Naive thymus-derived CD4-positive, alpha-beta T cell (primary cell): ENCODE measurements around the gene AREL1. TPM values are rescaled to one million over a fixed set of nuclear protein-coding genes. Genes with fewer than 3 reads are reported as not detected.
A peak's percentile ranks its signal among the peaks of the same experiment; 100 is the strongest.

Experiments
- ATAC-seq: fragments of 150-1000 bp; cut with Tn5 transposase; 2 replicates; pipeline ENCODE4 v1.10.0; 2021; ENCODE audit warnings: mild to moderate bottlenecking, moderate library complexity
- CTCF ChIA-PET: fragments of 350-600 bp; sonication (Branson Sonifier 250); formaldehyde crosslinking; loops from one replicate; lab custom pipeline; 2021; ENCODE audit warnings: antibody characterized with exemption; lab: Charles Lee
- POLR2A ChIA-PET: fragments of 350-600 bp; sonication (Branson Sonifier 250); formaldehyde crosslinking; loops from one replicate; lab custom pipeline; 2021; ENCODE audit warnings: antibody characterized with exemption, inconsistent platforms; lab: Charles Lee
- DNase-seq, 9 donors: peaks; one replicate each; pipeline versions ENCODE4 v3.0.0 to v3.0.0-alpha.2; 2020 to 2022; ENCODE audit warnings: mixed read lengths in 1 of 9
- H3K27ac ChIP-seq: one replicate; pipeline ENCODE4 v1.7.0; 2013; ENCODE audit warnings: mild to moderate bottlenecking, low read depth, low read length, moderate library complexity
- H3K27me3 ChIP-seq, 2 donors: one replicate each; pipeline ENCODE4 v1.7.0; 2013; ENCODE audit warnings: low read length in 2 of 2, mild to moderate bottlenecking in 2 of 2, moderate library complexity in 2 of 2; ENCODE audit not compliant: control insufficient read depth in 2 of 2, insufficient read depth in 2 of 2
- H3K36me3 ChIP-seq, 3 experiments: 1 replicate in 2 of 3; 2 replicates in 1 of 3; pipeline ENCODE4 v1.7.0; 2013; ENCODE audit warnings: low read length in 3 of 3, mild to moderate bottlenecking in 3 of 3, moderate library complexity in 1 of 3; ENCODE audit not compliant: insufficient read depth in 3 of 3, control insufficient read depth in 2 of 3
- H3K4me1 ChIP-seq, 2 donors: one replicate each; pipeline ENCODE4 v1.7.0; 2013; ENCODE audit warnings: low read length in 2 of 2, mild to moderate bottlenecking in 2 of 2, moderate library complexity in 1 of 2; ENCODE audit not compliant: control insufficient read depth in 2 of 2, insufficient read depth in 2 of 2
- H3K4me3 ChIP-seq: 2 replicates; pipeline ENCODE4 v1.7.0; 2013; ENCODE audit warnings: mild to moderate bottlenecking, low read length
- H3K9me3 ChIP-seq, 3 experiments: 1 replicate in 2 of 3; 2 replicates in 1 of 3; pipeline ENCODE4 v1.7.0; 2013; ENCODE audit warnings: low read length in 3 of 3; ENCODE audit not compliant: control insufficient read depth in 2 of 3
- H3K27ac Mint-ChIP-seq, 9 donors: one replicate each; pipeline ENCODE4 v1.8.0; 2020 to 2022; ENCODE audit warnings: mixed read lengths in 9 of 9, mild to moderate bottlenecking in 8 of 9, moderate library complexity in 5 of 9, inconsistent platforms in 2 of 9
- H3K27me3 Mint-ChIP-seq, 5 donors: one replicate each; pipeline ENCODE4 v1.8.0; 2021 to 2022; ENCODE audit warnings: mixed read lengths in 5 of 5, mild to moderate bottlenecking in 1 of 5
- H3K36me3 Mint-ChIP-seq, 5 donors: one replicate each; pipeline ENCODE4 v1.8.0; 2020 to 2022; ENCODE audit warnings: mixed read lengths in 5 of 5, mild to moderate bottlenecking in 3 of 5, inconsistent platforms in 1 of 5
- H3K4me1 Mint-ChIP-seq, 7 donors: one replicate each; pipeline ENCODE4 v1.8.0; 2020 to 2022; ENCODE audit warnings: mixed read lengths in 7 of 7, mild to moderate bottlenecking in 3 of 7, inconsistent platforms in 1 of 7
- H3K4me3 Mint-ChIP-seq, 10 donors: one replicate each; pipeline ENCODE4 v1.8.0; 2020 to 2022; ENCODE audit warnings: mild to moderate bottlenecking in 10 of 10, mixed read lengths in 10 of 10, moderate library complexity in 6 of 10, inconsistent platforms in 2 of 10
- H3K9me3 Mint-ChIP-seq, 11 donors: one replicate each; pipeline ENCODE4 v1.8.0; 2020 to 2022; ENCODE audit warnings: mixed read lengths in 11 of 11, mild to moderate bottlenecking in 4 of 11, inconsistent platforms in 1 of 11, moderate library complexity in 1 of 11
- intact Hi-C, 2 donors: fragments of 100-400 bp; cut with micrococcal nuclease; formaldehyde crosslinking; loops; one replicate each; pipeline ENCODE4 v1.15.1; 2023
- polyA plus RNA-seq, 2 donors: library from polyadenylated mRNA; unstranded; fragments of 300-500 nt; fragmentation: Illumina TruSeq; gene quantifications; one replicate each; pipeline ENCODE4 v1.2.3, GENCODE V29; 2021
- total RNA-seq, 6 experiments: library from RNA in 5 of 6; stranded (reverse) in 5 of 6; gene quantifications; 1 replicate in 5 of 6; 2 replicates in 1 of 6; pipeline ENCODE4 v1.2.3 and lab custom pipeline; 2021 to 2026

The AREL1 gene
- total and polyA plus RNA-seq, 7 experiments from 2014 or later = 16.1 to 52.0 (median 42.7) TPM

GRCh38 chr14:74720526-74720925, 7.6 kb upstream of the AREL1 start:
- DNase-seq = no peak
- POLR2A ChIA-PET = no interaction called here

DNA sequence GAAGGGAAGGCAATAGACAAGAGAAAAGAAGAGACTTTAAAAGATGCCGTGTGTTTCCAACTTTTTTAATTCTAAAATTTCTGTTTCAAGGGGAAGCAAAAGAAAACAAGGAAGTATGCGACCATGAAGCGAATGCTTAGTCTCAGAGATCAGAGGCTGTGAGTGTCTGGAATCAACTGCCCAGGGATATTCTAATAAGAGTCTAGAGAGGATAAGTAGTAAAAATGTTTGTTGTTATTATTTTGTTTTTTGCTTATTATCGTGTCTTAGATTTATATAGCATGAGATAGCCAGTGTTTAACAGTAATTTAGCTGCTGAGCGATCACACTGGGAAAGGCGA, 485 bp upstream of the AREL1 start:
- H3K9me3 ChIP-seq = no peaks in the 10 kb centered on the region
- no peaks in the 10 kb centered on the region for H3K27me3 Mint-ChIP-seq
- no peaks in the 10 kb centered on the region for H3K27me3 ChIP-seq
- peaks cover 9 to 24% of the 10 kb centered on the region in 2 donors for H3K4me1 ChIP-seq
- H3K27ac ChIP-seq = peak overlapping the region; percentile 96
- H3K9me3 Mint-ChIP-seq = no peaks in the 10 kb centered on the region
- H3K27ac Mint-ChIP-seq = peak overlapping the region; percentile 95 to 100 (median 98)
- ATAC-seq (peak; percentile 3), DNase-seq (no peak)
- POLR2A ChIA-PET = interaction anchor here (0.5 to 1.7 kb wide), 5 partner anchors 18 to 95 kb away, joined by 3 to 8 read pairs (median 5); no protein-coding TSS in a partner anchor
- intact Hi-C loops = loop anchor here (1.0 to 5.0 kb wide), 11 partner anchors 50 to 947 kb away; partner anchors contain the start of genes EIF2B2 (in 2 of the 2), ISCA2 (in 2 of the 2), NPC2 (in 2 of the 2) and YLPM1 (in 2 of the 2)
- H3K4me3 Mint-ChIP-seq = peak overlapping the region; percentile 93 to 100 (median 97)
- peak overlapping the region; percentile 75 for H3K4me3 ChIP-seq
- H3K4me1 Mint-ChIP-seq = peaks cover 33 to 75% (median 63%) of the 10 kb centered on the region in 7 donors
- H3K36me3 ChIP-seq = peaks cover 3 to 36% (median 5%) of the 10 kb centered on the region in 3 experiments
- CTCF ChIA-PET = interaction anchor here (0.6 kb wide), 1 partner anchor 357 kb away, joined by 3 read pairs; no protein-coding TSS in a partner anchor
- H3K36me3 Mint-ChIP-seq = peaks cover 7 to 27% (median 19%) of the 10 kb centered on the region in 5 donors

More at GRCh38 chr14:74720526-74720925, 7.6 kb upstream of the AREL1 start:
- no peak overlapping the region for H3K27ac Mint-ChIP-seq
- Histone ChIP-seq H3K4me3 (no peak overlapping the region), H3K4me1 (no peaks in the 10 kb centered on the region), H3K9me3 (no peaks in the 10 kb centered on the region), H3K27ac (no peak overlapping the region), H3K36me3 (peaks cover 2 to 57% (median 6%) of the 10 kb centered on the region in 3 experiments), H3K27me3 (no peaks in the 10 kb centered on the region)
- peaks cover 7 to 39% (median 27%) of the 10 kb centered on the region in 5 donors for H3K36me3 Mint-ChIP-seq
- peaks cover 2 to 14% (median 9%) of the 10 kb centered on the region in 7 donors for H3K4me1 Mint-ChIP-seq
- ATAC-seq = no peak
- intact Hi-C loops = no loop called here
- CTCF ChIA-PET = no interaction called here
- H3K9me3 Mint-ChIP-seq = no peaks in the 10 kb centered on the region
- no peak overlapping the region for H3K4me3 Mint-ChIP-seq
- no peaks in the 10 kb centered on the region for H3K27me3 Mint-ChIP-seq

DNA sequence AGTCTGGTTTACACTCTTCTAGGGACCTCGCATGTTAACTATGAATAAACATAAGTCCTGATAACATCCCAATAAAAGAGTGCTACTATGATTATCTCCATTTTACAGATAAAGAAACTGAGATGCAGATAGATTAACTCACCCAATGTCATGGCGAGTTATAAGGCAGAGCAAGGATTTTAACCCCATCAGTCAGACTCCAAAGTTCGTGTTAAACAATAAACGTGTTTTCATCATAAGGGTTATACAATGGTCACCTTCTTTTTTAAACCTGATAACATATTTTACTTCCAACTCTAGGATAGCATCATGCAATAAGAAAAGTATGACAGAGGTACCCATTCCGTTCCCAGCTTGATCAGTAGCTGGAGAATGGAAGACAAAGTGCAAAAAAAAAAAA, 1.2 kb downstream of the AREL1 start:
- Histone ChIP-seq H3K9me3 (no peaks in the 10 kb centered on the region), H3K4me3 (no peak overlapping the region), H3K27me3 (no peaks in the 10 kb centered on the region), H3K36me3 (peaks cover 0 to 19% (median 5%) of the 10 kb centered on the region in 3 experiments), H3K27ac (no peak overlapping the region), H3K4me1 (peaks cover 9 to 24% of the 10 kb centered on the region in 2 donors)
- intact Hi-C loops = loop anchor here (2.0 to 5.0 kb wide), 6 partner anchors 103 to 949 kb away; partner anchors contain the start of genes EIF2B2 (in 2 of the 2), DLST (in 1 of the 2), ERG28 (in 1 of the 2) and ISCA2 (in 1 of the 2)
- no peak for ATAC-seq
- H3K27ac Mint-ChIP-seq = peak overlapping the region in 2 of 9 donors; percentile 34 to 45
- peak overlapping the region in 9 of 10 donors; percentile 42 to 100 (median 95) for H3K4me3 Mint-ChIP-seq
- POLR2A ChIA-PET = interaction anchor here (0.7 kb wide), 1 partner anchor 56 kb away, joined by 4 read pairs; no protein-coding TSS in a partner anchor
- no peaks in the 10 kb centered on the region for H3K27me3 Mint-ChIP-seq
- CTCF ChIA-PET = no interaction called here
- peaks cover 36 to 83% (median 68%) of the 10 kb centered on the region in 7 donors for H3K4me1 Mint-ChIP-seq
- H3K36me3 Mint-ChIP-seq = peaks cover 4 to 20% (median 16%) of the 10 kb centered on the region in 5 donors
- no peak for DNase-seq
- no peaks in the 10 kb centered on the region for H3K9me3 Mint-ChIP-seq

DNA sequence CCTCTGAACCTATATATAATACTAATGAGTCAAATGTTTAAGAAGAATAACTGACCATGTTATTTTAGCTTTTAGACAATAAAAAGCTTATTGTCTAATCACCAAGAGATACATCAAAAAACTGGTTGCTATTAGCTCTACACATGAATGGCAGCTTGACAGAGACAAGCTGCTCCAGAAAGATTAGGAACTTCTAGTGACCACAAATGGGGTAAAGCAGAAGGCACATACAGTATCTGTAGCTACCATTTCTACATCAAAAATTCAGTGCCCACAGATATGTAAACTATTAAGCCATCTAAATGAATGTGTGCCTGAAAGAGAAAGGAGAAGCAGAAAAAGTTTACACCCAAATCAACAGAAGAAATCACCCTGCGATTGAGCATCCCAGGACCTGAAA, 2.4 kb downstream of the AREL1 start:
- Histone ChIP-seq H3K36me3 (peaks cover 0 to 9% (median 2%) of the 10 kb centered on the region in 3 experiments), H3K4me3 (no peak overlapping the region), H3K4me1 (peaks cover 9 to 24% of the 10 kb centered on the region in 2 donors), H3K27me3 (no peaks in the 10 kb centered on the region), H3K9me3 (no peaks in the 10 kb centered on the region), H3K27ac (no peak overlapping the region)
- DNase-seq (no peak), ATAC-seq (no peak)
- Mint-ChIP-seq H3K4me3 (peak overlapping the region; percentile 4 to 63 (median 30)), H3K27ac (no peak overlapping the region), H3K9me3 (no peaks in the 10 kb centered on the region), H3K27me3 (no peaks in the 10 kb centered on the region), H3K36me3 (peaks cover 0 to 12% (median 7%) of the 10 kb centered on the region in 5 donors), H3K4me1 (peaks cover 32 to 84% (median 71%) of the 10 kb centered on the region in 7 donors)
- ChIA-PET POLR2A (interaction anchor here (0.8 kb wide), 1 partner anchor 309 kb away, joined by 3 read pairs; no protein-coding TSS in a partner anchor), CTCF (interaction anchor here (1.0 to 1.4 kb wide), 2 partner anchors 99 to 101 kb away, joined by 3 read pairs; partner anchors contain the start of gene LTBP2)
- intact Hi-C loops = loop anchor here (5.0 kb wide), 3 partner anchors 172 to 292 kb away; partner anchors contain the start of genes DLST (in 1 of the 2), EIF2B2 (in 1 of the 2), ISCA2 (in 1 of the 2) and NPC2 (in 1 of the 2)

DNA sequence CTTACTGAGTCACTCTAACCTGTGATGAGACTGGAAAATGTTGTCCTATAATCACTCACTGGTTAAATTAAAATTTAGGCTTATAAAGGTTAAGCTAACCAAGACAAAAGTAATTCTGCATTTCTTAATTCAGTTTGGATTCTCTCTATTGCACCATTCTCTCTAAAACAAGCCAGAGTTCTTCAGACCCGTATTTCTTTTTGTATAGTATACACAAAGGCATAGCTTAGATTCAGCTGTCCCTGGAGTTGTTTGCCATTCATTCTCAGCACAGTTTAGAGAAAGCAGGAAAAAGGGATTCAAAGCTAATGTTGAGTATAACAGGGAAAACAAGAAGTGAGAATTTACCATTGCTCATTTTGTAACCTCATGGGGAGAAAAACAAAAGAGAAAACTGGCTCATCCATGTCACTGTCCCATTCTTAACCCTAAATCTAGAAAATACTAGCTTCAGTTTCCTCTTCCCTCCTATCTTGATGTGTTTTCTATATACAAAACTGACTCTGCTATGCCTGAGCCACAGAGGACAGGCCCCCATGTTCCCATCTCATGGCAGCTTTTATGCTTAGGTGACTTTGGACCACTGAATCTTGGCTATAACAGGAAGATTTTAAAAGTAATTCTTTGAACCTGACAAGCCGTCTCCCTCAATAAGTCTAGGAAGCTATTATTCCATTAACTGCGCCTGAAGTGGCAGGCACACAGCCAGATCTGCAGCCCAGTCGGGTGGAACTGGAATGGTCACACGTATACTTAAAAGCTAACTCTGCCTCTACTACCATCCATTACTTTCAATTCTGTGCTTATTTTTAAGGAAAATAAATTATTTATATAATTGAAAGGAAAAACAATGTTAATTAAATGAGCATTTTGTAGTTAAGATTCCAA, 7.0 kb downstream of the AREL1 start:
- intact Hi-C loops = no loop called here
- Histone ChIP-seq H3K4me3 (no peak overlapping the region), H3K27me3 (no peaks in the 10 kb centered on the region), H3K36me3 (peaks cover 0 to 3% (median 0%) of the 10 kb centered on the region in 3 experiments), H3K27ac (no peak overlapping the region), H3K9me3 (no peaks in the 10 kb centered on the region), H3K4me1 (peaks cover 3 to 6% of the 10 kb centered on the region in 2 donors)
- Mint-ChIP-seq H3K9me3 (peaks cover 0 to 9% (median 6%) of the 10 kb centered on the region in 11 donors), H3K4me1 (peaks cover 21 to 73% (median 58%) of the 10 kb centered on the region in 7 donors), H3K36me3 (peaks cover 7 to 36% (median 18%) of the 10 kb centered on the region in 5 donors), H3K27me3 (no peaks in the 10 kb centered on the region), H3K27ac (no peak overlapping the region), H3K4me3 (no peak overlapping the region)
- CTCF ChIA-PET = no interaction called here
- DNase-seq (no peak), ATAC-seq (no peak)
- POLR2A ChIA-PET = interaction anchor here (1.3 to 1.4 kb wide), 2 partner anchors 9 to 57 kb away, joined by 3 to 4 read pairs; partner anchors contain the start of gene YLPM1

GRCh38 chr14:74704656-74705055, 8.2 kb downstream of the AREL1 start:
- no peak overlapping the region for H3K27ac ChIP-seq
- no peaks in the 10 kb centered on the region for H3K27me3 ChIP-seq
- ATAC-seq (no peak), DNase-seq (no peak)
- intact Hi-C loops = no loop called here
- peaks cover 7 to 36% (median 22%) of the 10 kb centered on the region in 5 donors for H3K36me3 Mint-ChIP-seq
- peaks cover 0 to 4% (median 0%) of the 10 kb centered on the region in 3 experiments for H3K36me3 ChIP-seq
- peaks cover 12 to 63% (median 55%) of the 10 kb centered on the region in 7 donors for H3K4me1 Mint-ChIP-seq
- ChIA-PET CTCF (interaction anchor here (0.6 kb wide), 1 partner anchor 93 kb away, joined by 3 read pairs; the partner anchor contains the start of gene LTBP2), POLR2A (interaction anchor here (0.6 kb wide), 2 partner anchors 8 to 323 kb away, joined by 3 read pairs; no protein-coding TSS in a partner anchor)
- H3K27me3 Mint-ChIP-seq = no peaks in the 10 kb centered on the region
- H3K4me1 ChIP-seq = peaks cover 0 to under 1% of the 10 kb centered on the region in 2 donors
- H3K4me3 ChIP-seq = no peak overlapping the region
- H3K27ac Mint-ChIP-seq = no peak overlapping the region
- H3K4me3 Mint-ChIP-seq = no peak overlapping the region
- peaks cover 0 to 9% (median 6%) of the 10 kb centered on the region in 11 donors for H3K9me3 Mint-ChIP-seq
- no peaks in the 10 kb centered on the region for H3K9me3 ChIP-seq
